ENCODE data around the gene SPAG16. TPM values are rescaled to one million over a fixed set of nuclear protein-coding genes. Genes with fewer than 3 reads are reported as not detected.
"Not testable (repeated sequence)": the region's sequence is repeated elsewhere in the genome, so short reads cannot be mapped to it uniquely, and the experiment has no call there.

The SPAG16 gene
- total and polyA plus RNA-seq, 2 donors = 17.7 to 104 TPM

DNA sequence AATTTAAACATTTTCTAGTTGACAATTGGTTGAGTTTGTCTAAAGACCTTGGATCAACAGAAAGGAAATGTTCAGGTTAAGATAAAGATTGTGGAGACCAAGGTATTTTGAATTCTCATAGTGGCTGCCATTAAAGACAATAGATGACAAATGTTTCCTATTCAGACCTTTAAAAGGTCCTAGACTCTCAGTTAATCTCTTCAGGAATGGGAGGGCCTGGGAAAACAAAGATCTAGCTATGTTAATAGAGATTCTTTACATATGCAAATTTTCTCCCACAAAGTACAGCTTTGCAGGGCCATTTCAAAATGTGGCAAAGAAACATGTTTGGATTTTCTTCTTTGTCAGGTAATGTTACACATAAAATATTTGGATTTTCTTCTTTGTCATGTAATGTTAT lies 403.9 kb downstream of the SPAG16 start:
- DNase-seq (ENCODE audit: extremely low spot score) = no peak
- H3K4me1 ChIP-seq (ENCODE audit: insufficient read depth) = no peaks in the 10 kb centered on the region
- no peaks in the 10 kb centered on the region for H3K36me3 ChIP-seq (ENCODE audit: insufficient read depth)
- no peak overlapping the region for H3K4me3 ChIP-seq (ENCODE audit: low read depth, low read length)
- H3K27ac ChIP-seq (ENCODE audit: low read depth) = no peak overlapping the region

DNA sequence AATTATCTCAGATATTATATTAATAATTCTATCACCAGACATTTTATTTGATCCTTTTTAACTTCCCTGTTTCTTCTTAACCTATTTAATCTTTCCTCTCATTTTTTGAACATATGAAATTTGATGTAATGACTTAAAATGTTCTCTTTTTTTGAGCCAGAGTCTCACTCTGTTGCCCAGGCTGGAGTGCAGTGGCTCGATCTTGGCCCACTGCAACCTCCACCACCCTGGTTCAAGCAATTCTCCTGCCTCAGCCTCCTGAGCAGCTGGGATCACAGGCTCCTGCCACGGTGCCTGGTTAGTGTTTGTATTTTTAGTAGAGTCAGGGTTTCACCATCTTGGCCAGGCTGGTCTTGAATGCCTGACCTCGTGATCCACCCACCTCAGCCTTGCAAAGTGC lies 404.6 kb downstream of the SPAG16 start:
- H3K27ac ChIP-seq (ENCODE audit: low read depth); H3K36me3 ChIP-seq (ENCODE audit: insufficient read depth); H3K4me3 ChIP-seq (ENCODE audit: low read depth, low read length); H3K4me1 ChIP-seq (ENCODE audit: insufficient read depth); DNase-seq (ENCODE audit: extremely low spot score): not testable (repeated sequence)
- 76% methylated on average over 3 of the region's 3 CpGs for WGBS

DNA sequence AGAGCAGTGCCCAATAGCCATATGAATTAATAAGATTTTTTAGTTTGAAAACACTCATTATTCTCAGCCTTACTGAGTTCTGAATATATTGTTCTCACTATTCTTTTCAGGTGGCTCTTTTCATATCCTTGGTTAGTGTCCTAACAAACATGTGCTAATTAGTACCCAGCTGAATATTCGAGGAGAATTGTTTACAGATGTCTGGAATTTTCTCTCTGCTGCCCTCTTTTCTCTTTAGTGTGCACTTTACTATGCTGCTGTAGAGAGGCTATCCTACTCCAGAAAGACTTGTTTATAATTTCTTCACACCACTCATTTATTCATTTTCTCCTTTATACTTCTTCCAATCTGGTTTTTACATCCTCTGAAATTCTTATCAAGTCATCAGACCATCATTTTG lies 405.3 kb downstream of the SPAG16 start:
- Histone ChIP-seq H3K36me3 (ENCODE audit: insufficient read depth) (no peaks in the 10 kb centered on the region), H3K27ac (ENCODE audit: low read depth) (no peak overlapping the region), H3K4me1 (ENCODE audit: insufficient read depth) (no peaks in the 10 kb centered on the region), H3K4me3 (ENCODE audit: low read depth, low read length) (no peak overlapping the region)
- 32% methylated on average over 1 of the region's 1 CpG for WGBS
- no peak for DNase-seq (ENCODE audit: extremely low spot score)

DNA sequence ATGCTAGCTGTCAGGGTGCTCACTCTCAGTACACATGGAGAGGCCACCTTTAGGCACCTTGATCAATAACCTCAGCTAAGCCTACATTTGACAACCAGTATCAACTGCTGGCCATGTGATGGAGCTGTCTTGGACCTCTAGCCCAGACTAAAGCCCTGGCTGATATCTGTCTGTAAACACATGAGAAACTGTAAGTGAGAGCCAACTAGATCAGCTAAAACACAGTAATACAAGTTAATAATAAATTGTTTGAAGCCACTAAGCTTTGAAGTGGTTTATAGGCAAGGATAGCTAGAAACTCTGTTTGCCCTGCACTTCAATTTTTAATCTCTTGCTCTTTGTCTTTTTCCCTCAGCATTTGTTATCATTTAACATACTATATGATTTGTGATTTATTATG lies 407.1 kb downstream of the SPAG16 start:
- Histone ChIP-seq H3K4me1 (ENCODE audit: insufficient read depth) (no peaks in the 10 kb centered on the region), H3K27ac (ENCODE audit: low read depth) (no peak overlapping the region), H3K4me3 (ENCODE audit: low read depth, low read length) (no peak overlapping the region), H3K36me3 (ENCODE audit: insufficient read depth) (no peaks in the 10 kb centered on the region)
- DNase-seq (ENCODE audit: extremely low spot score) = no peak

DNA sequence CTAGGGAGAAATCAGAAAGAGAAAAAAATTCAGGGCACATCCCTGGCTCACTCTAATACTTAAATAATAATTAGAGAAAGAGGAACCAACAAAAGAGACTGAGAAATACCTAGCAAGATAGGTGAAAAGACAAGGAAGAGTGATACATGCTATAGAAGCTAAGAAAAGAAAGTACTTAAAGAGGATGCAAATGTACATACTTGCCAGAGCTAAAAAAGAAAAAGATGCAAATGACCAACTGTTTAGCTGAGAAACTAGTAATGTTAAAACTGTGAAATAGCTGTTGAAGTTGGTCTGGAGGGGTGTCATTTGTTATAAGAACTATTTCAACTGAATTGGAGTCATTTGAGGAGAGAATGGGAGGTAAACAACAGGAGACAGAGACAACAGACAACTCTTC lies 412.2 kb downstream of the SPAG16 start:
- DNase-seq (ENCODE audit: extremely low spot score) = no peak
- H3K4me1 ChIP-seq (ENCODE audit: insufficient read depth) = no peaks in the 10 kb centered on the region
- H3K4me3 ChIP-seq (ENCODE audit: low read depth, low read length) = no peak overlapping the region
- no peaks in the 10 kb centered on the region for H3K36me3 ChIP-seq (ENCODE audit: insufficient read depth)
- no peak overlapping the region for H3K27ac ChIP-seq (ENCODE audit: low read depth)

DNA sequence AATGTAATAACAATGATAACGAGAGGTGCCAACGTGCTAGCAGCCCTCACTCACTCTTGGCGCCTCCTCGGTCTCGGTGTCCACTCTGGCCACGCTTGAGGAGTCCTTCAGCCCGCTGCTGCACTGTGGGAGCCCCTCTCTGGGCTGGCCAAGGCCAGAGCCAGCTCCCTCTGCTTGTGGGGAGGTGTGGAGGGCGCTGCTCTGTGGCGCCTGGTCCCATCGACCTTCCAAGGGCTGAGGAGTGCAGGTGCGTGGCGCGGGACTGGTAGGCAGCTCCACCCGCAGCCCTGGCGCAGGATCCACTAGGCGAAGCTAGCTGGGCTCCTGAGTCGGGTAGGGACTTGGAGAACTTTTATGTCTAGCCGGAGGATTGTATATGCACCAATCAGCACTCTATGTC lies 417.1 kb downstream of the SPAG16 start:
- H3K4me1 ChIP-seq (ENCODE audit: insufficient read depth); H3K4me3 ChIP-seq (ENCODE audit: low read depth, low read length); H3K27ac ChIP-seq (ENCODE audit: low read depth); DNase-seq (ENCODE audit: extremely low spot score); H3K36me3 ChIP-seq (ENCODE audit: insufficient read depth): not testable (repeated sequence)
- 93% methylated on average over 18 of the region's 18 CpGs for WGBS

DNA sequence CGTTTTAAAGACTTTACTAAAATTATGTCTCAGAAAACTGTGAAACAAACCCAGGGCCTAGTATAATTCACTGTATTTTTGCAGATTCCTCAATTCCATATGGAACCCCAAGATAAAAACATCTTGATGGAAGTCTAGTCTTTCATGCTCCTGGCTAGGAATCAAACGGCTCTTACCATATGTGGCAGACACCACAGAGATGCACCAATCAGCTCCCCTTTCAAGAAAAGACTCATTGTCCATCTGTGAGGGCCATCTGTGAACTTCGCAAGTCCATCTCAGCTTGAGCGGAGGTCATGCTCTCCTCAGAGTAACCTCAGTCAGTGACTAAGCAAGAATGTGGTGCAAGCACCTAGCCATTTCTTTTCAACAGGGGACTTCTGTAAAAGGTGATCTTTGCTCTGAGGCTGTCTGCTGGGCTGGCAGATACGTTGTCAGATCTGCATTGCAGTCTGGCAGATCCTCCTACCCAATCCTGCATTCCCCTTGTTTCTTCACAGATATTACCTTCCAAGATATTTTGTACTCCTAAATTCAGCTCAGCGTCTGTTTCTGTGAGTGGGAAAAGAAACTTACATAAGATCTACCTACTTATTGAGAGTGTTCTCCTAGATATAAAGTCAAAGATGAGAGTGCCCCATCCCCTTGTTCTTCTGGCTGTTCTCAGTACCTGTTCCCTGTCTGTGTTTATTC lies 419.3 kb downstream of the SPAG16 start:
- no peaks in the 10 kb centered on the region for H3K4me1 ChIP-seq (ENCODE audit: insufficient read depth)
- H3K4me3 ChIP-seq (ENCODE audit: low read depth, low read length) = no peak overlapping the region
- 84% methylated on average over 6 of the region's 6 CpGs for WGBS
- no peaks in the 10 kb centered on the region for H3K36me3 ChIP-seq (ENCODE audit: insufficient read depth)
- no peak overlapping the region for H3K27ac ChIP-seq (ENCODE audit: low read depth)
- no peak for DNase-seq (ENCODE audit: extremely low spot score)

DNA sequence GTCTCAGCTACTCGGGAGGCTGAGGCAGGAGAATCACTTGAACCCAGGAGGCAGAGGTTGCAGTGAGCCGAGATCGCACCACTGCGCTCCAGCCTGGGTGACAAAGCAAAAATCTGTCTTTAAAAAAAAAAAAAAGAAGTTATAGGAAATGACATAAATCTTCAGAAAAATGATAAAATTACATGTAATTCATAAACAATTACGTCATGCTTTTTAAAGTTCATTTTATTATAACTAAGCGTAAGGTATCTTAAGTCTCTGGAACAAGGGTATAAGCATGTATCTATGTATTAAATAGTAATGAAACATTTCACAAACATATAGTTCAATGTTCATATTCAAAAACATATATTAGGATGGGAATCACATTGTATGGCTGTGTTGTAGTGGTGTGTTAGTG lies 425.9 kb downstream of the SPAG16 start:
- H3K36me3 ChIP-seq (ENCODE audit: insufficient read depth) = no peaks in the 10 kb centered on the region
- H3K4me3 ChIP-seq (ENCODE audit: low read depth, low read length) = no peak overlapping the region
- WGBS = 86% methylated on average over 6 of the region's 6 CpGs
- no peak overlapping the region for H3K27ac ChIP-seq (ENCODE audit: low read depth)
- no peak for DNase-seq (ENCODE audit: extremely low spot score)
- H3K4me1 ChIP-seq (ENCODE audit: insufficient read depth) = no peaks in the 10 kb centered on the region

DNA sequence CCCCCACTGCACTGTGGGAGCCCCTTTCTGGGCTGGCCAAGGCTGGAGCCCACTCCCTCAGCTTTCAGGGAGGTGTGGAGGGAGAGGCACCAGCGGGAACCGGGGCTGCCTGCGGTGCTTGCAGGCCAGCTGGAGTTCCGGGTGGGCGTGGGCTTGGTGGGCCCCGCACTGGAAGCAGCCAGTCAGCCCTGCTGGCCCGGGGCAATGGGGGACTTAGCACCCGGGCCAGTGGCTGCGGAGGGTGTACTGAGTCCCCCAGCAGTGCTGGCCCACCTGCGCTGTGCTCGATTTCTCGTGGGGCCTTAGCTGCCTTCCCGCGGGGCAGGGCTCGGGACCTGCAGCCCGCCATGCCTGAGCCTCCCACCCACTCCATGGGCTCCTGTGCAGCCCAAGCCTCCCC lies 434.1 kb downstream of the SPAG16 start:
- H3K4me1 ChIP-seq (ENCODE audit: insufficient read depth); H3K27ac ChIP-seq (ENCODE audit: low read depth); H3K4me3 ChIP-seq (ENCODE audit: low read depth, low read length); H3K36me3 ChIP-seq (ENCODE audit: insufficient read depth); DNase-seq (ENCODE audit: extremely low spot score): not testable (repeated sequence)
- 98% methylated on average over 16 of the region's 16 CpGs for WGBS

DNA sequence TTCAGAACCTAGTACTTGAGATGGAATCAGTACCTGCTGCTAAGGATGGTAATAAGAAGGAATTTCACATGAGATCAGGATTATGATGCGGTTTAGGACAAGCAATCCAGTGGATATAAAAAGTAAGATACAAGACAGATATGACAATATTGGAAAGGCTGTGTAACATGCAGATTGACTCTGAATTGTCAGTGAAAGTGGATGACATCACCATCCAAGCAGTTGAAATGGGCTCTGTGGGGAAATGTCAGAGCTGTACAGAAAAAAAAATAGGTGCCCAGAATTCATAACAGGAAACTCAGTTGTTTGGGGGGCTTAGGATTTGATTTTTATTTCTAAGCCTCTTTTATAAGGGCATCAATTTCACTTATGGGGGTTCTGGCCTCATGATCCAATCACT lies 438.3 kb downstream of the SPAG16 start:
- H3K4me1 ChIP-seq (ENCODE audit: insufficient read depth) = no peaks in the 10 kb centered on the region
- H3K27ac ChIP-seq (ENCODE audit: low read depth) = no peak overlapping the region
- no peaks in the 10 kb centered on the region for H3K36me3 ChIP-seq (ENCODE audit: insufficient read depth)
- no peak overlapping the region for H3K4me3 ChIP-seq (ENCODE audit: low read depth, low read length)
- WGBS = 89% methylated on average over 1 of the region's 1 CpG
- DNase-seq (ENCODE audit: extremely low spot score) = no peak

DNA sequence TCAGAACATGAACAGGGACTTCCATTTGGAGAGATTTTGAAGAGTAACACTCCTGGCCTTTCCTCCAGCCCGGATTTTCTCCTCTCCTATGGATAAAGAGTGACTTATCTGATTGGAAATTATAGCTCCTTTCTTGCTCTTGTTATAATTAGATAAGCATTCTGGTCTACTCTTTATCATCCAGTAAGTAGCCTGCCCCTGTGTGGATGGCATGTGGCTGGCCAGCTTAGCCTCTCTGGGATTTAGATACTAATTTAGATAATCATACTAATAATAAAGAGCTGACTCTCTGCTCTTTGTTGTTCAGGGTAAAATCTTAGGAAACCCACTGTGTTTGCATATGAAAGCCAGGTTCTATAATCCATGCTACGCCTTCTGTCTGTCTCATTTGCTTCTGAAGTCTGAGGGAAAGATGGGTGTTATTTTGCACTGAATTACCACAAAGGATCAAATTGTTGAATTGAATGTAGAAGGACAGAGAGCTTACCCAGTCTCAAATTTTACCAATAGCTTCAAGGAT lies 438.8 kb downstream of the SPAG16 start:
- no peaks in the 10 kb centered on the region for H3K4me1 ChIP-seq (ENCODE audit: insufficient read depth)
- H3K4me3 ChIP-seq (ENCODE audit: low read depth, low read length) = no peak overlapping the region
- 48% methylated on average over 2 of the region's 2 CpGs for WGBS
- no peak overlapping the region for H3K27ac ChIP-seq (ENCODE audit: low read depth)
- no peaks in the 10 kb centered on the region for H3K36me3 ChIP-seq (ENCODE audit: insufficient read depth)
- DNase-seq (ENCODE audit: extremely low spot score) = no peak

DNA sequence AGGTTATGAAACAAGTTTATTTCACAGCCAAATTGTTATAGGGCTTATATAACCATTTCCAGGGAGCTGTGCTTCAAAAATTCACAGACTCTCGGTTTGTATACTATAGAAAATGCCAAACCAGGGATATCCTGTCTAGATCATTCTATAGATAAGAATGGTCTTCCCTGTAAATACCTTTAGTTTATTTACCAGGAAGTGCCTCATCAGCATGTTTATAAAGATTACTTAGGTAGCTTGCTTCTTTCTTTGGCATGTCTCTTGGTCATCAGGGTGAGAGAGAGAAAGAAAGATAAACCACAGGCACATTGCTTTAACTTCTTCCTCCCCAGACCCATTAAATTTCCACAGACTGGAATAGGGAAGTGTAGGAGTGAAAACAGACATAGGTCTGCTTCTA lies 439.4 kb downstream of the SPAG16 start:
- H3K4me3 ChIP-seq (ENCODE audit: low read depth, low read length) = no peak overlapping the region
- H3K27ac ChIP-seq (ENCODE audit: low read depth) = no peak overlapping the region
- no peaks in the 10 kb centered on the region for H3K36me3 ChIP-seq (ENCODE audit: insufficient read depth)
- no peak for DNase-seq (ENCODE audit: extremely low spot score)
- no peaks in the 10 kb centered on the region for H3K4me1 ChIP-seq (ENCODE audit: insufficient read depth)
- WGBS = 8% methylated on average over 1 of the region's 1 CpG

DNA sequence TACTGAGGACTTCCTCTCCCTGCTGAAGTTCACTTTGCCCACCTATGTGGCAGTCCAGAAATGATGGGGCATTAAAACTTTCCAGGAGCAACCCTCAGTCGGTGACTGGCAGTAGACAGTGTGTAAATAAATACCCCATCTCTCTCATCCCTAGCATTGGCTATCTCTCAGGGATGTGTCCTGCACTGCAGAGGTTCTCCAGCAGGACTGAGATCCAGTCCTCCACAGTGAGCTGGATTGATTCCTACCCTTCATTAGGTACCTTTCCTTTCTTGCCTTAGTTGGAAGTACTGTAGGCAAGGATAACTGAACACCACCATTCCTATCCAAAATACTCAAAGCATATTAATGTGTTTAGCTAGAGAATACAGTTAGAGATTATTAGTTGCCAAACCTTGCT lies 441.8 kb downstream of the SPAG16 start:
- Histone ChIP-seq H3K4me1 (ENCODE audit: insufficient read depth) (no peaks in the 10 kb centered on the region), H3K36me3 (ENCODE audit: insufficient read depth) (no peaks in the 10 kb centered on the region), H3K4me3 (ENCODE audit: low read depth, low read length) (no peak overlapping the region), H3K27ac (ENCODE audit: low read depth) (no peak overlapping the region)
- 96% methylated on average over 1 of the region's 1 CpG for WGBS
- no peak for DNase-seq (ENCODE audit: extremely low spot score)

DNA sequence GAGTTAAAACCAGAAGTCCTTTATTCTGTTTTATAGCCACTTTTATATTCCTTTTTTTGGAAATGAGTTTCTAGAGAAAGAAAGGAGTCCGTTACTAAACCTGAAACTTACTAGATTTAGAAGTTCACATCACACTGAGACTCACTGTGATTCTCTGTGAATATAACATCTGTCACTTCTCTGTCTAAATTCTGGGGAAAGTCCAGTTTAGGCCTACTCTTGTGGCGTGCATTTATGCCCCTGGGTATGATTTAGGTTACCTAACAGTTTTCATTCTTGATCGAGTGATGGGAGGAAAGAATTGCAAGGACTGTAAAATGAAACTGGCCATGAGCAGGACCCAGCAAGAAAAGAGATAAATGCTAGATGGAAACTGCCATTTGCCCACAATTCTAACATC lies 449.6 kb downstream of the SPAG16 start:
- H3K27ac ChIP-seq (ENCODE audit: low read depth) = no peak overlapping the region
- H3K4me1 ChIP-seq (ENCODE audit: insufficient read depth) = no peaks in the 10 kb centered on the region
- DNase-seq (ENCODE audit: extremely low spot score) = no peak
- WGBS = 62% methylated on average over 3 of the region's 3 CpGs
- no peak overlapping the region for H3K4me3 ChIP-seq (ENCODE audit: low read depth, low read length)
- H3K36me3 ChIP-seq (ENCODE audit: insufficient read depth) = no peaks in the 10 kb centered on the region

DNA sequence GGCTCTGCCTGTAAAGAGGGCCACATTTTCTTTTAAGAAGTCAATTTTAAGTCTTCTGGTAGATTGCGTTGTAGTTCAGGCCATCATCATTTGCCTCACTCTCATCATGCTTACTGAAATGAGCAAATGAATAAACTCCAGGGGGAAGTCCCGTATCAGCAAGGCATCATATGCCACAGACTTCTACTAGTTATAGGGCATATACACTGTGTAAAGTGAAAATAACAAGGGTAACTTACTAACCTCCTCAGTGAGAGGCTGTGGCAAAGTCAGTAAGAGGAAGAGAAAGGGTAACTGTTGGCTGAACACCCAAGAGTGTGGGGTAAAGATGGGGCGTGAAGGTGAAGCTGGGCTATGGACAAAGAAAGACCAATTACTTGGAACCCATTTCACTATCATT lies 456.2 kb downstream of the SPAG16 start:
- Histone ChIP-seq H3K36me3 (ENCODE audit: insufficient read depth) (no peaks in the 10 kb centered on the region), H3K4me3 (ENCODE audit: low read depth, low read length) (no peak overlapping the region), H3K27ac (ENCODE audit: low read depth) (no peak overlapping the region), H3K4me1 (ENCODE audit: insufficient read depth) (no peaks in the 10 kb centered on the region)
- no peak for DNase-seq (ENCODE audit: extremely low spot score)
- WGBS = 88% methylated on average over 3 of the region's 3 CpGs
